Natural killer cell (primary cell): ENCODE data around the gene SLC12A5. TPM values are rescaled to one million over a fixed set of nuclear protein-coding genes. Genes with fewer than 3 reads are reported as not detected.

Experiments used
- ATAC-seq, 3 donors: fragments of 150-1000 bp in 2 of 3; fragments of 200-7000 bp in 1 of 3; cut with Tn5 transposase; 1 replicate in 1 of 3; 2 replicates in 2 of 3; pipeline ENCODE4 v1.10.0; 2021; ENCODE audit warnings: mild to moderate bottlenecking in 2 of 3, moderate library complexity in 2 of 3
- DNase-seq, 2 donors: peaks; one replicate each; pipeline versions ENCODE4 v3.0.0 to v3.0.0-alpha.2; 2013 to 2021; ENCODE audit warnings: mixed read lengths in 1 of 2
- H3K27ac ChIP-seq: one replicate; pipeline ENCODE4 v1.5.1; 2013; ENCODE audit warnings: mild to moderate bottlenecking, low read length
- H3K27me3 ChIP-seq: one replicate; pipeline ENCODE4 v1.6.1; 2013; ENCODE audit warnings: low read length; ENCODE audit not compliant: control insufficient read depth, insufficient read depth
- H3K36me3 ChIP-seq: one replicate; pipeline ENCODE4 v1.6.1; 2013; ENCODE audit warnings: low read length; ENCODE audit not compliant: control insufficient read depth, insufficient read depth
- H3K4me1 ChIP-seq: one replicate; pipeline ENCODE4 v1.6.1; 2013; ENCODE audit warnings: low read length; ENCODE audit not compliant: control insufficient read depth, insufficient read depth
- H3K4me3 ChIP-seq: one replicate; pipeline ENCODE4 v1.5.1; 2013; ENCODE audit warnings: low read length
- H3K9me3 ChIP-seq: one replicate; pipeline ENCODE4 v1.6.1; 2013; ENCODE audit warnings: low read length; ENCODE audit not compliant: control insufficient read depth, insufficient read depth
- H3K27ac Mint-ChIP-seq, 2 donors: one replicate each; pipeline ENCODE4 v1.8.0; 2022; ENCODE audit warnings: mild to moderate bottlenecking in 2 of 2, mixed read lengths in 2 of 2, moderate library complexity in 1 of 2
- H3K27me3 Mint-ChIP-seq, 2 donors: one replicate each; pipeline ENCODE4 v1.8.0; 2022; ENCODE audit warnings: low read depth in 2 of 2, mixed read lengths in 2 of 2
- H3K36me3 Mint-ChIP-seq: one replicate; pipeline ENCODE4 v1.8.0; 2022; ENCODE audit warnings: mixed read lengths
- H3K4me1 Mint-ChIP-seq, 2 donors: one replicate each; pipeline ENCODE4 v1.8.0; 2022; ENCODE audit warnings: mixed read lengths in 2 of 2
- H3K4me3 Mint-ChIP-seq: one replicate; pipeline ENCODE4 v1.8.0; 2022; ENCODE audit warnings: mild to moderate bottlenecking, moderate library complexity, mixed read lengths
- H3K9me3 Mint-ChIP-seq, 2 donors: one replicate each; pipeline ENCODE4 v1.8.0; 2022; ENCODE audit warnings: mixed read lengths in 2 of 2
- CTCF ChIP-seq: fragments of 200-600 bp; IDR thresholded peaks from one replicate; pipeline ENCODE4 v1.8.0; 2022; ENCODE audit warnings: antibody characterized with exemption
- WGBS: methylation state at CpG from one replicate; pipeline ENCODE4 v1.1.7; 2013; ENCODE audit warnings: missing lambda C conversion rate; ENCODE audit not compliant: insufficient coverage; 5-methylcytosine and 5-hydroxymethylcytosine counted together
- intact Hi-C: fragments of 100-400 bp; cut with micrococcal nuclease; formaldehyde crosslinking; loops from one replicate; pipeline ENCODE4 v1.14.2; 2022
- total RNA-seq, 4 donors: library from RNA; stranded (reverse); fragments of 120-200 nt in 1 of 4; gene quantifications; one replicate each; pipeline versions ENCODE4 v1.2.3 to v1.2.4, GENCODE V29; 2013 to 2022

Gene SLC12A5
- total RNA-seq, 3 donors from 2014 or later (not counting 1 experiment from before 2014, with no cell fraction given) = 0.85 TPM; not detected in 2

- peaks cover 35 to 48% of the 10 kb centered on the region in 2 donors for H3K27me3 Mint-ChIP-seq
- no peak for TF ChIP-seq CTCF
- WGBS = 68% methylated on average over 3 of the region's 3 CpGs
- Histone ChIP-seq H3K27me3 (peaks cover 15% of the 10 kb centered on the region), H3K27ac (no peak overlapping the region), H3K9me3 (no peaks in the 10 kb centered on the region), H3K4me3 (no peak overlapping the region), H3K36me3 (no peaks in the 10 kb centered on the region), H3K4me1 (no peaks in the 10 kb centered on the region)
- H3K27ac Mint-ChIP-seq = no peak overlapping the region
- no peaks in the 10 kb centered on the region for H3K4me1 Mint-ChIP-seq
- no peaks in the 10 kb centered on the region for H3K36me3 Mint-ChIP-seq
- H3K4me3 Mint-ChIP-seq = no peak overlapping the region
- ATAC-seq = no peak
- intact Hi-C loops = no loop called here
- no peaks in the 10 kb centered on the region for H3K9me3 Mint-ChIP-seq
- DNase-seq = no peak
These were observed 5.0 kb downstream of the SLC12A5 start for GRCh38 chr20:46034039-46034438.

GRCh38 chr20:46035253-46035652 lies 6.2 kb downstream of the SLC12A5 start:
- H3K4me1 Mint-ChIP-seq = no peaks in the 10 kb centered on the region
- peaks cover 30 to 48% of the 10 kb centered on the region in 2 donors for H3K27me3 Mint-ChIP-seq
- DNase-seq = no peak
- ATAC-seq = no peak
- no peaks in the 10 kb centered on the region for H3K36me3 Mint-ChIP-seq
- intact Hi-C loops = no loop called here
- H3K27ac Mint-ChIP-seq = no peak overlapping the region
- H3K4me3 ChIP-seq = no peak overlapping the region
- no peak overlapping the region for H3K27ac ChIP-seq
- no peaks in the 10 kb centered on the region for H3K36me3 ChIP-seq
- H3K4me1 ChIP-seq = no peaks in the 10 kb centered on the region
- WGBS = 66% methylated on average over 5 of the region's 5 CpGs
- TF ChIP-seq CTCF = no peak
- H3K27me3 ChIP-seq = peaks cover 13% of the 10 kb centered on the region
- H3K9me3 Mint-ChIP-seq = no peaks in the 10 kb centered on the region
- H3K9me3 ChIP-seq = no peaks in the 10 kb centered on the region
- no peak overlapping the region for H3K4me3 Mint-ChIP-seq

GRCh38 chr20:46035713-46036112 lies 6.7 kb downstream of the SLC12A5 start:
- Histone ChIP-seq H3K9me3 (no peaks in the 10 kb centered on the region), H3K27ac (no peak overlapping the region), H3K4me1 (no peaks in the 10 kb centered on the region), H3K4me3 (no peak overlapping the region), H3K36me3 (no peaks in the 10 kb centered on the region), H3K27me3 (peaks cover 10% of the 10 kb centered on the region)
- Mint-ChIP-seq H3K36me3 (no peaks in the 10 kb centered on the region), H3K27ac (no peak overlapping the region), H3K27me3 (peaks cover 30 to 48% of the 10 kb centered on the region in 2 donors), H3K9me3 (no peaks in the 10 kb centered on the region), H3K4me1 (no peaks in the 10 kb centered on the region), H3K4me3 (no peak overlapping the region)
- no peak for TF ChIP-seq CTCF
- no peak for ATAC-seq
- intact Hi-C loops = no loop called here
- DNase-seq = no peak
- 72% methylated on average over 6 of the region's 6 CpGs for WGBS

GRCh38 chr20:46036370-46036769 lies 7.4 kb downstream of the SLC12A5 start:
- H3K4me1 ChIP-seq = no peaks in the 10 kb centered on the region
- H3K4me3 ChIP-seq = no peak overlapping the region
- Mint-ChIP-seq H3K36me3 (no peaks in the 10 kb centered on the region), H3K27ac (no peak overlapping the region), H3K4me3 (no peak overlapping the region), H3K4me1 (no peaks in the 10 kb centered on the region), H3K9me3 (no peaks in the 10 kb centered on the region), H3K27me3 (peaks cover 30 to 48% of the 10 kb centered on the region in 2 donors)
- DNase-seq (no peak), ATAC-seq (no peak)
- intact Hi-C loops = no loop called here
- no peak overlapping the region for H3K27ac ChIP-seq
- TF ChIP-seq CTCF = no peak
- no peaks in the 10 kb centered on the region for H3K36me3 ChIP-seq
- peaks cover 5% of the 10 kb centered on the region for H3K27me3 ChIP-seq
- WGBS = 88% methylated on average over 8 of the region's 8 CpGs
- no peaks in the 10 kb centered on the region for H3K9me3 ChIP-seq
